ENCODE results near the gene ZNF583.

Gene ZNF583

GRCh38 chr19:56403764-56404704, at the start of gene ZNF583:
Gene ZNF583, plus strand, starts transcription at chr19:56404332. Its CDS starts 2,783 bp downstream, at chr19:56407115.
- peak; percentile 87 for DNase-seq

GRCh38 chr19:56355517-56355916, 48.6 kb upstream of the ZNF583 start:
- DNase-seq, result no peak

GRCh38 chr19:56356944-56357343, 47.2 kb upstream of the ZNF583 start:
- DNase-seq, result no peak

GRCh38 chr19:56360841-56361240, 43.3 kb upstream of the ZNF583 start:
- DNase-seq, result no peak

- peak; percentile 64 for DNase-seq
Observed at GRCh38 chr19:56367829-56368711, 36.1 kb upstream of the ZNF583 start.

GRCh38 chr19:56369886-56370676, 34.1 kb upstream of the ZNF583 start:
- no peak for DNase-seq

- no peak for DNase-seq
Observed at GRCh38 chr19:56372281-56372680, 31.9 kb upstream of the ZNF583 start.

GRCh38 chr19:56377105-56377924, 26.8 kb upstream of the ZNF583 start:
- no peak for DNase-seq

- no peak for DNase-seq
Observed at GRCh38 chr19:56383826-56384605, 20.1 kb upstream of the ZNF583 start.

- peak; percentile 90 for DNase-seq
Observed at GRCh38 chr19:56393119-56394012, 10.8 kb upstream of the ZNF583 start, which contains the start of gene ZNF582. Gene ZNF582, minus strand, starts transcription at chr19:56393534. Its CDS starts 1,782 bp downstream, at chr19:56391752.

GRCh38 chr19:56398809-56399208, 5.3 kb upstream of the ZNF583 start:
- no peak for DNase-seq

- no peak for DNase-seq
Observed at GRCh38 chr19:56400485-56400884, 3.6 kb upstream of the ZNF583 start.

- DNase-seq, result no peak
Observed at GRCh38 chr19:56403261-56403660, 871 bp upstream of the ZNF583 start.

GRCh38 chr19:56404705-56405056, 549 bp downstream of the ZNF583 start:
- DNase-seq, result no peak

- no peak for DNase-seq
Observed at GRCh38 chr19:56405062-56405461, 930 bp downstream of the ZNF583 start.

- DNase-seq, result no peak
Observed at GRCh38 chr19:56423276-56423984, 19.3 kb downstream of the ZNF583 start.

GRCh38 chr19:56423985-56424353, 19.8 kb downstream of the ZNF583 start:
- no peak for DNase-seq

- no peak for DNase-seq
Observed at GRCh38 chr19:56441206-56441792, 37.2 kb downstream of the ZNF583 start.

GRCh38 chr19:56474308-56474707, 70.2 kb downstream of the ZNF583 start:
- DNase-seq, result no peak
